ENCODE measurements around the gene ZNF790.

Gene ZNF790

DNA sequence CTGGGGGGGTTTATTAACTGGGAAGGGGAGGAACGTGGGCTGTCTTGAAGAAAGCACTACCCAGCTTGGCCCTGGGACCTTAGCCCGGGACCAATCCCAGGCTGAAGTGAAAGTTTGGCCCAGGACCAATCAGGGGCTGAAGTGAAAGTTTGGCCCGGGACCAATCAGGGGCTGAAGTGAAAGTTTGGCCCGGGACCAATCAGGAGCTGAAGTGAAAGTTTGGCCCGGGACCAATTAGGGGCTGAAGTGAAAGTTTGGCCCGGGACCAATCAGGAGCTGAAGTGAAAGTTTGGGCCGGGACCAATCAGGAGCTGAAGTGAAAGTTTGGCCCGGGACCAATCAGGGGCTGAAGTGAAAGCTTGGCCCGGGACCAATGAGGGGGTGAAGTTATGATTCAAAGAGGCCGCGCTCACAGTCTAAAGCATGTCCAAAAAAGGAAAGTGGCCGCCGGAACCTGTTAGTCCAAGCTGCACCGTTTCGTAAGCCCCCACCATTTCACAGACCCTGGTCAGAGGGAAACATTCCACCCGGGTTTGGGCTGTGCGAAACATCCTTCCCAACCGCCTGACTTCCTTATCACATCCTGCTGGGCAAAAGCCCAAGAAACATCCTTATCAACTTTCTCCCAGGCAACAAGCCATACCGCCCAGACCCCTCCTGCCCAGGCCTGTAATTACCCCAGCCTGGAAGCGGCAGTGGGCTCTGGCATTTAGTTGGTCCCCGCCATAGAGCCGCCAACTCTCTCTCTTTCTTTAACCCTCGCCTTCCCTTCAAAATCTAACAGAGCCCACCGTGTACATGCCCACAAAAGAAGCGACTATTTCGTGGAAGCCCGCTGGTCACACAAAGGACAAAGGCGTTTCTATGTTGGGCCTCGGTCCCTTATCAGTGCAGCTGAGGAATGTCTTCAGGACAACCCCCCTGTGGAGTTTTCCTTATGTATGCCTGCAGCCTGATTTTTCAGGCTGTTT, 66.6 kb downstream of the ZNF790 start:
- no peak for DNase-seq

All from NCI-H187 (cell line).